ENCODE measurements around the gene IL13RA1.

DNA sequence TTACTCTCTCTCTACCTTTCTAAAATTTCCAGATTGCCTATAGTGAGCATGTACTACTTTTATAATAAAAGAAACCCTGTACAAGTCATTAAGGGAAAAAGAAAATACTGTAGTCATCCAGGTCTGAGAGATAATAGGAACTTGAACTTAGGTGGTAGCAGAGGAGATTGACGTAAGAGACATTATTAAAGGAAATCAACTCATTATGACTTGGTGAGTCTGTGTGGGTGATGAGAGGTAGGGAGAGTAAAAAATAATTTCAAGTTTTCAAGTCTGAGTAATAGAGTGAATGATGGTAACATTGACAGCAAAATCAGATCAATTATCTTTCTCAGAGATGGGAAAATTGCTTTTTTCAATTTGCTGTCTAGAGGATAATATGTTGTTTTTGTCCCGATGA, 52.2 kb downstream of the IL13RA1 start:
- TF ChIP-seq RARB (CRISPR knock-in tag; IDR thresholded peaks at IDR 0.05) (no peak), ZC3H10 (CRISPR knock-in tag; IDR thresholded peaks at IDR 0.05) (no peak), ZNF70 (CRISPR knock-in tag; IDR thresholded peaks at IDR 0.05) (no peak), TCF4 (CRISPR knock-in tag; IDR thresholded peaks at IDR 0.05; ENCODE audit: borderline replicate concordance) (no peak), PPARA (CRISPR knock-in tag; IDR thresholded peaks at IDR 0.05; ENCODE audit: borderline replicate concordance) (no peak), ZFP30 (CRISPR knock-in tag; IDR thresholded peaks at IDR 0.05) (no peak), ZNF8 (CRISPR knock-in tag; IDR thresholded peaks at IDR 0.05) (no peak), ZNF565 (CRISPR knock-in tag; conservative IDR thresholded peaks at IDR 0.05; ENCODE audit: low read depth) (no peak), CSDC2 (CRISPR knock-in tag; IDR thresholded peaks at IDR 0.05) (no peak)
- TF ChIP-seq, protein P1, sequence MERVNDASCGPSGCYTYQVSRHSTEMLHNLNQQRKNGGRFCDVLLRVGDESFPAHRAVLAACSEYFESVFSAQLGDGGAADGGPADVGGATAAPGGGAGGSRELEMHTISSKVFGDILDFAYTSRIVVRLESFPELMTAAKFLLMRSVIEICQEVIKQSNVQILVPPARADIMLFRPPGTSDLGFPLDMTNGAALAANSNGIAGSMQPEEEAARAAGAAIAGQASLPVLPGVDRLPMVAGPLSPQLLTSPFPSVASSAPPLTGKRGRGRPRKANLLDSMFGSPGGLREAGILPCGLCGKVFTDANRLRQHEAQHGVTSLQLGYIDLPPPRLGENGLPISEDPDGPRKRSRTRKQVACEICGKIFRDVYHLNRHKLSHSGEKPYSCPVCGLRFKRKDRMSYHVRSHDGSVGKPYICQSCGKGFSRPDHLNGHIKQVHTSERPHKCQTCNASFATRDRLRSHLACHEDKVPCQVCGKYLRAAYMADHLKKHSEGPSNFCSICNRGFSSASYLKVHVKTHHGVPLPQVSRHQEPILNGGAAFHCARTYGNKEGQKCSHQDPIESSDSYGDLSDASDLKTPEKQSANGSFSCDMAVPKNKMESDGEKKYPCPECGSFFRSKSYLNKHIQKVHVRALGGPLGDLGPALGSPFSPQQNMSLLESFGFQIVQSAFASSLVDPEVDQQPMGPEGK (CRISPR knock-in tag; IDR thresholded peaks at IDR 0.05; ENCODE audit: borderline replicate concordance): no peak
- TF ChIP-seq, protein P2, sequence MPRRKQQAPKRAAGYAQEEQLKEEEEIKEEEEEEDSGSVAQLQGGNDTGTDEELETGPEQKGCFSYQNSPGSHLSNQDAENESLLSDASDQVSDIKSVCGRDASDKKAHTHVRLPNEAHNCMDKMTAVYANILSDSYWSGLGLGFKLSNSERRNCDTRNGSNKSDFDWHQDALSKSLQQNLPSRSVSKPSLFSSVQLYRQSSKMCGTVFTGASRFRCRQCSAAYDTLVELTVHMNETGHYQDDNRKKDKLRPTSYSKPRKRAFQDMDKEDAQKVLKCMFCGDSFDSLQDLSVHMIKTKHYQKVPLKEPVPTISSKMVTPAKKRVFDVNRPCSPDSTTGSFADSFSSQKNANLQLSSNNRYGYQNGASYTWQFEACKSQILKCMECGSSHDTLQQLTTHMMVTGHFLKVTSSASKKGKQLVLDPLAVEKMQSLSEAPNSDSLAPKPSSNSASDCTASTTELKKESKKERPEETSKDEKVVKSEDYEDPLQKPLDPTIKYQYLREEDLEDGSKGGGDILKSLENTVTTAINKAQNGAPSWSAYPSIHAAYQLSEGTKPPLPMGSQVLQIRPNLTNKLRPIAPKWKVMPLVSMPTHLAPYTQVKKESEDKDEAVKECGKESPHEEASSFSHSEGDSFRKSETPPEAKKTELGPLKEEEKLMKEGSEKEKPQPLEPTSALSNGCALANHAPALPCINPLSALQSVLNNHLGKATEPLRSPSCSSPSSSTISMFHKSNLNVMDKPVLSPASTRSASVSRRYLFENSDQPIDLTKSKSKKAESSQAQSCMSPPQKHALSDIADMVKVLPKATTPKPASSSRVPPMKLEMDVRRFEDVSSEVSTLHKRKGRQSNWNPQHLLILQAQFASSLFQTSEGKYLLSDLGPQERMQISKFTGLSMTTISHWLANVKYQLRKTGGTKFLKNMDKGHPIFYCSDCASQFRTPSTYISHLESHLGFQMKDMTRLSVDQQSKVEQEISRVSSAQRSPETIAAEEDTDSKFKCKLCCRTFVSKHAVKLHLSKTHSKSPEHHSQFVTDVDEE (CRISPR knock-in tag; IDR thresholded peaks at IDR 0.05): no peak
- TF ChIP-seq, protein P3, sequence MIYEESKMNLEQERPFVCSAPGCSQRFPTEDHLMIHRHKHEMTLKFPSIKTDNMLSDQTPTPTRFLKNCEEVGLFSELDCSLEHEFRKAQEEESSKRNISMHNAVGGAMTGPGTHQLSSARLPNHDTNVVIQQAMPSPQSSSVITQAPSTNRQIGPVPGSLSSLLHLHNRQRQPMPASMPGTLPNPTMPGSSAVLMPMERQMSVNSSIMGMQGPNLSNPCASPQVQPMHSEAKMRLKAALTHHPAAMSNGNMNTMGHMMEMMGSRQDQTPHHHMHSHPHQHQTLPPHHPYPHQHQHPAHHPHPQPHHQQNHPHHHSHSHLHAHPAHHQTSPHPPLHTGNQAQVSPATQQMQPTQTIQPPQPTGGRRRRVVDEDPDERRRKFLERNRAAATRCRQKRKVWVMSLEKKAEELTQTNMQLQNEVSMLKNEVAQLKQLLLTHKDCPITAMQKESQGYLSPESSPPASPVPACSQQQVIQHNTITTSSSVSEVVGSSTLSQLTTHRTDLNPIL (CRISPR knock-in tag; IDR thresholded peaks at IDR 0.05; ENCODE audit: low read depth): 0 out of 2 replicates have a peak, but pooled peaks have one; percentile 28

All from SK-N-SH treated with all-trans-retinoic acid at 6 μM for 48 hours (cell line).